ENCODE data around the gene AGBL4.
A peak's percentile ranks its signal among the peaks of the same experiment; 100 is the strongest.
"Not testable (repeated sequence)": the region's sequence is repeated elsewhere in the genome, so short reads cannot be mapped to it uniquely, and the experiment has no call there.

Gene AGBL4

GRCh38 chr1:48566492-48566891 lies 1457.3 kb downstream of the AGBL4 start:
- DNase-seq = no peak

- no peak for DNase-seq
Observed at GRCh38 chr1:48563021-48563420, 1460.7 kb downstream of the AGBL4 start.

DNA sequence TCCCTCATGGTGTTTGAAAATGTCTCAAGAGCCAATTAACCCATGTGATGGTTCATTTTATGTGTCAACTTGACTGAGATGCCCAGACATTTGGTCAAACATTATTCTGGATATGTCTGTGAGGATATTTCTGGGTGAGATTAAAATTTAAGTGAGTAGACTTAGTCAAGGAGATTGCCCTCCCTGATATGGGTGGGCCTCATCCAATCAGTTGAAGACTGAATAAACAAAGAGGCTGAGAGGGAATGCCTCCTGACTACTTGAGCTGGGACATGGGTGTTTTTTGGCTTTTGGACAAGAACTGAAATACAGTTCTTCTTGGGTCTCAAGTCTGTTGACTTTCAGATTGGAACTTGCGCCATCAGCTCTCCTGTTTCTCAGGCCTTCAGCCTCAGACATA lies 1462.3 kb downstream of the AGBL4 start:
- DNase-seq = no peak

DNA sequence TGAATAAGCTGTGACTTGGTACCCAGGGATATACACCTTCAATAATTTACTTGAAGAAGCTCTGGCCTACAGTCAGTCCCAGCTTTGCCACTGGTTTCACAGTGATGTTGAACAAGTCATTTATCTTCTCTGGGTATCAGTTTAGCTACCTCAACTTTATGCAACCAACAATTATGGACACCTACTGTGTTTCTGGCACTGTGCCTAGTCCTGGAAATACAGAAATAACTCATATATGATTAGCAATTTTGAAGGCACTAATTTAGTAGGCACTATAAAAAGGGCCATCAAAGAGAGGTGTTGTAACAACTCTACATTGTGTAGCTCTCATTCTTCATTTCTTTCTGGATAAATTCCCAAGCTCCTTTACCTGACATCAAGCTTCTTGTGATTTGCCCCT lies 1463.2 kb downstream of the AGBL4 start:
- no peak for DNase-seq

- no peak for DNase-seq
Observed at GRCh38 chr1:48560116-48560515, 1463.6 kb downstream of the AGBL4 start.

- DNase-seq = no peak
Observed at GRCh38 chr1:48558366-48558765, 1465.4 kb downstream of the AGBL4 start.

DNA sequence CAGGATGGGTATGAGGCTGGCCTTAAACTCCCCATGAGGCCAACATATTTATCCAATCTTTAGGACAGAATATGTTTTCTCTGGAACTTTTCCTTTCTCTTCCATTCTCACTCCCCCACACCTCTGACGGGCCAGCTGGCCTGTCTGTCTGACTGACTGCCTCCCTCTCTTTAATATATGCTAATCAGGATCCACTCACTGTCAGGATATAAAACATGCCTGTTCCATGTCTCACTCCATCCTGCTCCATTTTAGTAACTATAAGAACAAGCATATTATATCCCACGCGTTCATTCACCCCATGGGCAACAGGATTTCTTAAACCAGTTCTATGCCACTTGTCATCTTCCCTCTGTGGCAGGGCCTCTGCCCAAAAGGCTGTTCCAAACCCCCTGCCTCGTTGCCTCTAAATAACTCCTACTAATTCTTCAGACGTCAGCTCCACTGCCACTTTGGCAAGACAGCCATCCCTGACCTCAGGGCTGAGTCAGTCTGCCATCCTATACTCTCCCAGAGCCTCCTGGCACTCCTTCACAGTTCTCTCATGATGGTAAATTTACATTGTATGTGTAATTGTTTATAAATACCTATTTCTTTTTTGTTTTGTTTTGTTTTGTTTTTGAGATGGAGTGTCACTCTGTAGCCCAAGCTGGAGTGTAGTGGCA lies 1467.4 kb downstream of the AGBL4 start:
- no peak for DNase-seq

- DNase-seq = no peak
Observed at GRCh38 chr1:48555271-48555670, 1468.5 kb downstream of the AGBL4 start.

DNA sequence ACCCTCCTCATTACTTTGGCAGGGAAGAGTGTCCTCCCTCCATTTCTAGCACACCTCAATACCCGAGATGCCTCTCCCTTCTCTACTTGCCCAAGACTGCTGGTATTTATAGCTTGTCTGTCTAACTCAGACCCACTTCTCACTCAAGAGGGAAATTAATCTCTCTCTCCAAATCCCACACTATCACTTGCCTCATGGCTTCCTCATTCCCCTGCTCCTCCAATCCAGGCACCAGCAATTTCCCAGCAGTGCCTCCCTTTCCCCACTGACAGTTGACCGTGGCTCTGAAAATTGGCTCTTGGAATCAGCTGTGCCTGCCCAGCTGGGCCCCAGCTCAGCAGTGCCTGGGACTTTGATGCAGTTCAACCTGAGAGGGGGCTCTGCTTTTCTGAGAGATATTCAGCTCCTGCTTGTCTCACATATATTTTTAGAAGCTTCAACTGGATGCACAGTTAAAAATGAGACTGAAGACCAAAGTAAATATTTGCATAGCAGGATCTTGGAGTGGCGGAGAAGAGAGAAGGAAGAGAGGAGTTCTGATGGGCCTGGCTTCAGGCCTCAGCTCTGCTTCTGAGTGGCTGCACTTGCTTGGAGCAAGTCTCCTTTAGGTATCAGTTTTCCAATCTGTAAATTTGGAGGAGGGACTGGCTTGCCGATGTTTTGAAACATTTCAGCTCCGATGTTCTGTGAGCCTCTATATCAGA lies 1470.7 kb downstream of the AGBL4 start:
- no peak for DNase-seq

DNA sequence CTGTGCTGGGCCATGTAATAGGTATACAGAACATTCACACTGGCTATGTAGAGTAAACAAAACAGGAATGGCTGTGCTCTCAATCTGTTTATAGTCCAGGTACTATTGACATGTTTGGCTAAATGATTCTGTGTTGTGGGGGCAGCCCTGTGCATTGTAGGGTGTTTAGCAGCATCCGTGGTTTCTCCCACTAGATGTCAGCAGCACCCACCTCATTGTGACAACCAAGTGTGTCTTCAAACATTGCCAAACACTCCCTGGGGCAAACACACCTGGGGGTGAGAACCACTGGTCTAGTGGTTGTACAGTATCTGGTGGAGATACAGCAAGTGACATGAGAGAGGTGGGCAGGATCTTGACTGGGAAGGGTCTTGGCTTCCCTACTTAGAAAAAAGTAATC lies 1471.3 kb downstream of the AGBL4 start:
- peak; percentile 21 for DNase-seq

DNA sequence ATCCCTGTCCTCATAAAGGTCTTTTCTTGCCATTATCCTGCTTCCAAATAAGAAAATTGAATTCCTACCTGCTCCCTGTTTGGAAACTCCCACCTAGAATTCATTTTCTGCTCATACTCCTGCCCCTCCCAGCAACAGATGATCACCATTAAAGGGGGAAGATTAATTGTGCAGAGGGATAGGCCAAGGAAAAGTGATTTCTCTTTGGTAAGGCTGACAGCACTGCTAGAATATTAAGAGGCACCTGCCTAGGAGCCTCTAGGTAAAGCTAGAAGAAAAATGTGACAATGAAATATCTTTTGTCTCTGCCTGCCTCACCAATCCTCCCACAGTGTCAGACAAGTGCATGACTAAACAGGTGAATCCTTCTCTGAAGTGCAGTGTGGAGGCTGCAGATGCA lies 1474.8 kb downstream of the AGBL4 start:
- no peak for DNase-seq

- DNase-seq = no peak
Observed at GRCh38 chr1:48547561-48548220, 1476.1 kb downstream of the AGBL4 start.

DNA sequence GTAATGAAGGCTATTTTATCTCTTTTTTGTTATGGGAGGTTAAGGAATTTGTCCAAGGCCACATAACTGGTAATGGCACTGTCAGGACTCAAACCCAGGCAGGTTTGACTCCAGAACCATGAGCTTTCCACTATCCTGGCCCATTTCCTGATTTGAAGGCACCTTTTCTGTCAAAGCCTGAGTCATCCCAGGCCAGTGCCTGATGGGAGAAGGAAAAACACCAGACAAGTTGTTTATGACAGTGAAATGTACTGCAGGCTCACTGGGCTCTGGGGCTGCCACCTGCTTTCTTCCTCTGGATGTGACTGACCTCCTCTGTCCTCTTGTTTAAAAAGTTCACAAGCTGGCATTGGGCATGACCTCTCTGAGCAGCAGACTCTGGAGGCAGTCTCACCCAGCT lies 1479.9 kb downstream of the AGBL4 start:
- DNase-seq = no peak

DNA sequence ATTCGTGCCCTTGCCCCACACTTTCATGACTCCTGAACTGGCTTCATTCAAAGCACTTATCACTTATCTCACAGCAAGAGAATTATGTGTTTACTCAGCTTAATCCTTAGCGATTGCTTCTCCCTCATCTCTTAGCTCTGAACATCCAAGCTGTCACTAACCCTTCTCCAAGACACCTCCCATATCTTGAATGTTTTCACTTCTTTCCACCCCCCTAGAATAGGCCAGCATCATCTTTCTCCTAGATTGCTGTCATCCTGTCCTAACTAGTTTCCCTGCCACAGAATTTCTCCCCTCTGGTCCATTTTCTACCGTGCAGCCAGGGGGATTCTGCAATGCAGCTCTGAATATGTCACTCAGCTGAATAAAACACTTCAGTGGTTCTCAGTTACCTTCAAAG lies 1483.2 kb downstream of the AGBL4 start:
- no peak for DNase-seq

- DNase-seq = no peak
Observed at GRCh38 chr1:48536477-48536876, 1487.3 kb downstream of the AGBL4 start.

- no peak for DNase-seq
Observed at GRCh38 chr1:48532976-48533375, 1490.8 kb downstream of the AGBL4 start.

DNA sequence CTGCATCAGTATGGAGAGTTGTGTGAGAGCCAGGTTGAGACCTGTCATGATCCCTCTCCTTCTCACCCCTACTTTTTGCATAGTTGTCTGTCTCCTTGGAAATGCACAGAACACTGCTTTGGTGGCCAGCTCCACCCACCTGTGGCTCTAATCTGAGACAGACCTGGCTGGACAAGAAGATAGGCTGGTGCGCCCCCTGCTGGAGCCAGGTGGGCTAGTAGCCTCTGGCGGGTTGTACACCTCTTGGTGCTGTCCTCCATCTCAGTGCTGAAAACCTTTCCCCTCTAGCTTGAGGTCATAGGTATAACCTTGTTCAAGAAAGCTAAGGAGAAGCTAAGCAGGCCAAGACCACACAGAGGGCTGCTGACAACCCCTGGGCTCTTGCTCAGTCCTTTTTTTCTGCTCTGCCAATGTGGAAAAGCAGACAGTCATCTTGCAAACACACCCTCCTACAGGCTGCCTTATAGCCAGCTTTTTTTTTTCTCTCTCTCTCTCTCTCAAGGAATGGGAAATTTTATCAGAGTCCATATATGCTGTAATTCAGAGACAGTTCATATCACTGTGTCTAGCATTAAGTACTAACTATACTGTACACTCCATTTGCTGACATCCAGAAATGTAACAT lies 1492.9 kb downstream of the AGBL4 start:
- DNase-seq = peak; percentile 31

DNA sequence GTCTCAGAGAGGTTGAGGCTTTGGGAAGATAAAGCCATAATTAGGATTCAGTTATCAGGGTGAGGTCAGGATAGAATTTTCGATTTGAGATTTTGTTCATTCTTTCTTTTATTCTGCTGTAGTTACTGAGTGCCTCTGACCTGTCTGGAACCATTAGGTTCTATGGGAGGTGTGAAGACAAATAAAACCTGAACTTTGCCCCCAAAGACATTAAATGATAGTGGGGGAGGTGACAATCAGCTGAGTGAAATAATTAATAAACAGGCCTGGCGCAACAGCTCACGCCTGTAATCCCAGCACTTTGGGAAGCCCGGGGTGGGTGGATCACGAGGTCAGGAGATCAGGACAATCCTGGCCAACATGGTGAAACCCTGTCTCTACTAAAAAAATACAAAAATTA lies 1496.7 kb downstream of the AGBL4 start:
- DNase-seq = no peak

DNA sequence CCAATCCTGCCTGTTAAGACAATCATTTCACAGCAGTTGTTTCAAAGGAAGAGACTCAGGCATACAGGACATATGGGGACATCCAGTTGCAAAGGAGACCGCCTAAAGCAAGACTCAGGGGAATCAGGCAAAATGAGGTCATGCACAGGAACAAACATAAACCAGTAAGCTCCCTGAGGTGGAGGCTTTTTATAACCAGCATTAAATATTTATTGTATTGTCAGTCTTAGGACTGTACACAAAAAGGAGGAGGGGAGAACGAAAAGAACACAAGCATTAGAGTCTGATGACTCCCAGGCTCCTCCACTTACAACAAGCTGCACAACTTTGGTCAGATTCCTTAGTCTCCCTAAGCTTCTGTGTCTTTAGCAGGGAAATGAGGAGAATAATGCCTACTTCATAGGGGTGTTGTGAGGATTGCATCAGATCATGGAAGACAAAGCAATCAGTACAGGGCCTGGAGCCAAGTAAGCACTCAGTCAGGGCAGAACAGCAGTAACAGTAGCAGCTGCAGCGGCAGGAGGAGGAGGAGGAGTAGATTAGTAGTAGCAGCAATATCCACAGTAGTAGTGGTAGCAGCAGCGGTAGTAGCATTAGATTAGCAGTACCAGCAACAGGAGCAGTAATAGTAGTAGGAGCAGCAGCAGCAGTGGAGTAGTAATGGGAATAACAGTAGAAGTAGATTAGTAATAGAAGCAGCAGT lies 1497.6 kb downstream of the AGBL4 start:
- DNase-seq = no peak

DNA sequence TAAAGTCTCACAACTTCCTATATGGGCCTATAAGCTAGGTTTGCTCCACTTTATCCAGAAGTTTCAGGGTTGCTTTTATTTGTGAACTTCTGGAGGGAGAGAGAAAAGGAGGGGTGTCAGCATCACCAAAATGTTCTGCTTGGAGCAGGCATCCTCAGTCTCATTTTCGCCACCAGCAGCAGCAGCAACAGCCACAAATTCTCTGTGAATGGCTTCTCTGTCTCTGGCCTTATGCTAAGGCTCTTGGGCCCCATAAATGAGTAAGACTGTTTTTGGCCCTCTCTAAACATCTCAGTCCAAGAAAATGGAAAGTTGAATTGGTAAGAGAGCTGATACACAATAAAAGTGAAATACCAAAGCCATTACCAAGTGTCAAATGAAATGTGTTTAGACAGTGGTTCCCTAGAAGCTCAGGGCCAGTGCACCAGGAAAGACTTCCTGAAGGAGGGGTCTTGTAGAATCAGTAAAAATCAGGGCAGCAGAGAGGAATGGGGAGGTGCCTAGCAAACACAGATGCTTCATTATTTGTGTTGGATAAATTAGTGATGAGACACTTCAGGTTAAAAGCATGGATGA lies 1498.8 kb downstream of the AGBL4 start:
- no peak for DNase-seq

DNA sequence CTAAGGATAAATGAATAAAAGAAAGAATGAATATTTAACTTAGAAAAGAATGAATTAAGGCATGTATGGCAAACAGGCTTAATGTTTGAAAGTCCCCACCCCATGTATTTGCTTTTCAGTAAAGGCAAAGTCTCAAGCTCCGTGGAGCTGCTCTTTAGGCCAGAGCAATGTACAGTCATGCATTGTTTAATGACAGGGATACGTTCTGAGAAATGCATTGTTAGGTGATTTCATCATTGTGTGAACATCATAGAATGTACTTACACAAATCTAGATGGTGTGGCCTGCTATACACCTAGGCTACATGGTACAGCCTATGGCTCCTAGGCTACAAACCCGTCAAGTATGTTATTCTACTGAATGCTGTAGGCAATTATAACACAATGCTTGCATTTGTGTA lies 1500.2 kb downstream of the AGBL4 start:
- DNase-seq = no peak

- not testable (repeated sequence) for DNase-seq
Observed at GRCh38 chr1:48519896-48520295, 1503.9 kb downstream of the AGBL4 start.

DNA sequence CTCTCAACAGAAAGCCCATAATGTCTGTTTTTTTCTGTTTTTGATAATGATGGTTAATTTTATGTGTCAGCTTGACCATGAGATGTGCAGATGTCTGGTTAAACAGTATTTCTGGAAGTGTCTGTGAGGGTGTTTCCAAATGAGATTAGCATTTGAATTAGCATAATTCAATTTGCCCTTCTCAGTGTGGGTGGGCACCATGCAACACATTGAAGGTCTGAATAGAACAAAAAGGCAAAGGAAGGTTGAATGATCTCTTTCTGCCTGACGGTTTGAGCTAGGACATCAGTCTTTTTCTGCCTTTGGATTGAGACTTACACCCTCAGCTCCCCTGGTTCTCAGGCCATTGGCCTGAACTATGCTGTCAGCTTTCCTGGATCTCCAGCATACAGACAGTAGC lies 1516.9 kb downstream of the AGBL4 start:
- DNase-seq = no peak

All from MV-4-11 (cell line).